ENCODE measurements around the gene PTH2. TPM values are rescaled to one million over a fixed set of nuclear protein-coding genes. Genes with fewer than 3 reads are reported as not detected.

PTH2 gene
- total RNA-seq, 1 experiment from 2014 or later: 1.0 TPM

GRCh38 chr19:49437231-49437630 is 14.0 kb upstream of the PTH2 start:
- ATAC-seq (no peak), DNase-seq (ENCODE audit: low spot score) (no peak)
- peaks cover 7% of the 10 kb centered on the region for H3K9me3 Mint-ChIP-seq
- no peak overlapping the region for H3K27ac Mint-ChIP-seq
- H3K27me3 Mint-ChIP-seq (ENCODE audit: low read depth): peaks cover 98% of the 10 kb centered on the region
- CTCF ChIA-PET: interaction anchor here (1.2 to 2.6 kb wide), 5 partner anchors 11 to 437 kb away, joined by 4 to 28 read pairs (median 7); partner anchors contain the start of genes GFY and PIH1D1
- H3K36me3 Mint-ChIP-seq: peaks cover under 1% of the 10 kb centered on the region; the same call in 1 of the 2 replicates
- POLR2A ChIA-PET: interaction anchor here (0.6 to 1.1 kb wide), 2 partner anchors 12 to 20 kb away, joined by 4 to 5 read pairs; partner anchors contain the start of gene GFY
- peaks cover 38% of the 10 kb centered on the region for H3K4me1 Mint-ChIP-seq
- peak overlapping the region; percentile 66 for H3K4me3 Mint-ChIP-seq
- TF ChIP-seq ARID4B (CRISPR knock-in tag; IDR thresholded peaks at IDR 0.05; ENCODE audit: borderline replicate concordance) (no peak), FOXK1 (CRISPR knock-in tag; IDR thresholded peaks at IDR 0.05) (no peak), E2F1 (CRISPR knock-in tag; IDR thresholded peaks at IDR 0.05) (no peak), E2F5 (CRISPR knock-in tag; IDR thresholded peaks at IDR 0.05) (no peak), PRRX2 (CRISPR knock-in tag; IDR thresholded peaks at IDR 0.05) (no peak), ZNF263 (CRISPR knock-in tag; IDR thresholded peaks at IDR 0.05; ENCODE audit: low read depth) (no peak), NR3C1 (CRISPR knock-in tag; conservative IDR thresholded peaks at IDR 0.05; ENCODE audit: low read depth) (no peak), RELA (CRISPR knock-in tag; IDR thresholded peaks at IDR 0.05; ENCODE audit: borderline replicate concordance) (no peak), TEAD1 (CRISPR knock-in tag; IDR thresholded peaks at IDR 0.05) (no peak), ZBTB43 (CRISPR knock-in tag; IDR thresholded peaks at IDR 0.05) (no peak)

- CTCF ChIA-PET: interaction anchor here (0.6 to 2.6 kb wide), 19 partner anchors 9 to 437 kb away, joined by 3 to 28 read pairs (median 5); partner anchors contain the start of genes ALDH16A1, DKKL1, GFY and PIH1D1
- peaks cover 98% of the 10 kb centered on the region for H3K27me3 Mint-ChIP-seq (ENCODE audit: low read depth)
- DNase-seq (ENCODE audit: low spot score) (peak; percentile 98), ATAC-seq (peak; percentile 67)
- peak overlapping the region; percentile 66 for H3K4me3 Mint-ChIP-seq
- H3K27ac Mint-ChIP-seq: no peak overlapping the region
- H3K9me3 Mint-ChIP-seq: peaks cover 11% of the 10 kb centered on the region
- POLR2A ChIA-PET: interaction anchor here (0.6 to 1.6 kb wide), 8 partner anchors 11 to 88 kb away, joined by 3 to 7 read pairs (median 4); partner anchors contain the start of genes ALDH16A1, GFY and RPS11
- peaks cover 3% of the 10 kb centered on the region; the same call in 1 of the 2 replicates for H3K36me3 Mint-ChIP-seq
- peaks cover 35% of the 10 kb centered on the region for H3K4me1 Mint-ChIP-seq
- TF ChIP-seq TEAD1 (CRISPR knock-in tag; IDR thresholded peaks at IDR 0.05): 0 out of 2 replicates have a peak, but pooled peaks have one; percentile 27
- TF ChIP-seq ZNF425 (CRISPR knock-in tag; conservative IDR thresholded peaks at IDR 0.05): no peak
- TF ChIP-seq CREM (CRISPR knock-in tag; IDR thresholded peaks at IDR 0.05): no peak; the same call in 1 of the 2 replicates
- no peak for TF ChIP-seq ZNF512 (CRISPR knock-in tag; IDR thresholded peaks at IDR 0.05; ENCODE audit: borderline replicate concordance)
- TF ChIP-seq USF2 (CRISPR knock-in tag; IDR thresholded peaks at IDR 0.05): peak; percentile 84
- no peak for TF ChIP-seq ZNF396 (CRISPR knock-in tag; IDR thresholded peaks at IDR 0.05; ENCODE audit: borderline replicate concordance)
- TF ChIP-seq MXD4 (CRISPR knock-in tag; IDR thresholded peaks at IDR 0.05; ENCODE audit: borderline replicate concordance): no peak
- no peak; the same call in 1 of the 2 replicates for TF ChIP-seq ZBTB21 (CRISPR knock-in tag; IDR thresholded peaks at IDR 0.05; ENCODE audit: borderline replicate concordance)
- no peak for TF ChIP-seq JAZF1 (CRISPR knock-in tag; IDR thresholded peaks at IDR 0.05)
- TF ChIP-seq PRRX2 (CRISPR knock-in tag; IDR thresholded peaks at IDR 0.05): no peak
- TF ChIP-seq TP53 (CRISPR knock-in tag; IDR thresholded peaks at IDR 0.05): no peak
- no peak for TF ChIP-seq TEAD4 (CRISPR knock-in tag; IDR thresholded peaks at IDR 0.05)
- no peak for TF ChIP-seq ESRRA (CRISPR knock-in tag; IDR thresholded peaks at IDR 0.05; ENCODE audit: borderline replicate concordance)
These were observed 13.3 kb upstream of the PTH2 start for GRCh38 chr19:49436381-49437017.
